Erythroblast (primary cell): ENCODE results near the gene C20orf96.

ENCODE experiments used
- GATA1 ChIP-seq: IDR thresholded peaks from 2 replicates; pipeline ENCODE4 v1.6.1; 2011; ENCODE audit warnings: low read depth, mild to moderate bottlenecking, control low read depth, low read length, moderate library complexity
- POLR2A ChIP-seq: IDR thresholded peaks from 2 replicates; pipeline ENCODE4 v1.6.1; 2011; ENCODE audit warnings: mild to moderate bottlenecking, low read length

- TF ChIP-seq POLR2A, result peak; percentile 20
- no peak for TF ChIP-seq GATA1
These were observed 38.6 kb upstream of the C20orf96 start for GRCh38 chr20:328975-329695.
